ENCODE results near the gene FAM20C.

The FAM20C gene

GRCh38 chr7:174716-175115, 17.7 kb upstream of the FAM20C start (continued):
- TF ChIP-seq ELK4 (IDR thresholded peaks at IDR 0.05; ENCODE audit: borderline replicate concordance, low read depth, low read length) (no peak), ZNF132 (tag by site-specific recombination; IDR thresholded peaks at IDR 0.05; ENCODE audit: borderline replicate concordance) (no peak), ZFP37 (tag by site-specific recombination; IDR thresholded peaks at IDR 0.05) (no peak), ZNF239 (tag by site-specific recombination; IDR thresholded peaks at IDR 0.05) (no peak), ZNF37A (tag by site-specific recombination; IDR thresholded peaks at IDR 0.05) (no peak), ZNF280C (tag by site-specific recombination; IDR thresholded peaks at IDR 0.05) (no peak), KLF17 (tag by site-specific recombination; IDR thresholded peaks at IDR 0.05) (no peak), ZNF114 (tag by site-specific recombination; IDR thresholded peaks at IDR 0.05) (no peak)

- ChIA-PET POLR2A (no interaction called here), CTCF (no interaction called here)
- H3K27ac ChIP-seq (ENCODE audit: extremely low read depth, low read depth, low read length): no peak overlapping the region
- no peaks in the 10 kb centered on the region for H3K9me3 ChIP-seq (ENCODE audit: control insufficient read depth, insufficient read depth, low read depth, low read length)
- H3K4me3 ChIP-seq (ENCODE audit: low read depth, low read length): no peak overlapping the region
- no peak for TF ChIP-seq ZNF747 (tag by site-specific recombination; IDR thresholded peaks at IDR 0.05)
- TF ChIP-seq ZNF112 (tag by site-specific recombination; IDR thresholded peaks at IDR 0.05): no peak
- TF ChIP-seq ZNF404 (tag by site-specific recombination; IDR thresholded peaks at IDR 0.05): no peak
- TF ChIP-seq ZNF274 (IDR thresholded peaks at IDR 0.05; ENCODE audit: low read length): no peak
- no peak for TF ChIP-seq ZNF274 (tag by site-specific recombination; IDR thresholded peaks at IDR 0.05; ENCODE audit: borderline replicate concordance)
- TF ChIP-seq YY2 (tag by site-specific recombination; IDR thresholded peaks at IDR 0.05): no peak
- TF ChIP-seq ZNF791 (tag by site-specific recombination; IDR thresholded peaks at IDR 0.05): no peak
- TF ChIP-seq ZNF501 (tag by site-specific recombination; IDR thresholded peaks at IDR 0.05): no peak
- no peak for TF ChIP-seq PATZ1 (tag by site-specific recombination; IDR thresholded peaks at IDR 0.05)
- no peak for TF ChIP-seq ZNF10 (tag by site-specific recombination; IDR thresholded peaks at IDR 0.05)
- TF ChIP-seq GFI1B (tag by site-specific recombination; IDR thresholded peaks at IDR 0.05): no peak
- no peak for TF ChIP-seq ZNF544 (tag by site-specific recombination; IDR thresholded peaks at IDR 0.05)
- TF ChIP-seq AEBP2 (tag by site-specific recombination; IDR thresholded peaks at IDR 0.05; ENCODE audit: borderline replicate concordance): no peak
- no peak for TF ChIP-seq ZFP37 (tag by site-specific recombination; IDR thresholded peaks at IDR 0.05)
- no peak for TF ChIP-seq ZNF830 (tag by site-specific recombination; IDR thresholded peaks at IDR 0.05; ENCODE audit: low read depth)
- no peak for TF ChIP-seq ZNF792 (tag by site-specific recombination; IDR thresholded peaks at IDR 0.05)
- H3K36me3 ChIP-seq (ENCODE audit: control insufficient read depth in 2 of 2, insufficient read depth in 1 of 2, low read length in 2 of 2): no peaks in the 10 kb centered on the region
- no peaks in the 10 kb centered on the region for H3K4me1 ChIP-seq (ENCODE audit: control insufficient read depth, insufficient read depth, low read length)
Measured at GRCh38 chr7:175955-176354, 16.4 kb upstream of the FAM20C start.
